Activated T-cell treated with anti-CD3 and anti-CD28 coated beads, Interleukin-2, amount 50 U/mL, for 48 hours (primary cell): ENCODE data around the gene PGBD1.

Source experiments
- DNase-seq, 2 experiments: peaks; one replicate each; pipeline ENCODE4 v3.0.0-alpha.2; 2020

The PGBD1 gene

DNA sequence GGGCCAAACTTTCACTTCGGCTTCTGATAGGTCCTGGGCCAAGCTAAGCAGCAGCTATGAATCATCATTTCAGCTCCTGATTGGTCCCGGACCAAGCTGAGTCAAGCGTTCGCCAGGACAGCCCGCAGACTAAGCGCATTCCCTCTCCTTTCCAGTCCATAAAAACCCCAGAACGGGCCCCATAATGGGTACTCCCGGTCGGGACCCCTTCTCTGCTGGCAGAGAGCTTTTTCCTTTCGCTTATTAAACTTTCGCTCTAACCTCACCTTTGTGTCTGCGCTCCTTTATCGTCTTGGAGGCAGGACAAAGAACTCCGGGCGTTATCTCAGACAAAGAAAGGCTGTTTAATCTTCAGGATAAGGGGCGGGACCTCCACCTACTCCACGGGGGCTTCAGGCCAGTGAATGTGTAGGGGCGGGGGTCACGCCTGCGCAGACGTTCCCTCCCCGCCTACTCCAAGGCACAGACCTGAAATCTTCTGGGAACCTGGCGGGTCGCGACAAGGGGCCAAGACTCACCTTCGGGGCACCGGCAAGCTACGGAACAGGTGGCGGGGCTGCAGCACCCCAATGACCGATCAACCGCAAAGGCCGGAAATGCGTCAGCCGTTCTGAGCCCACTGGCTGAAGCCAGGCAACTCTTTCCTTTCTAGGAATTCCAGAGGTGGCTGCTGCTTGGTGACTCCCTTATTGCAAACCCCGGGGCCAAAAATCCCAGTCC, 54.4 kb downstream of the PGBD1 start, which contains the start of gene ZSCAN31:
Gene ZSCAN31 (minus strand): TSS at position 585 of the 720 bp plus-strand sequence. CDS start 6,465 bp downstream, outside the sequence.
- peak; percentile 77 to 81 for DNase-seq

GRCh38 chr6:28336284-28337120, 55.1 kb downstream of the PGBD1 start:
- no peak for DNase-seq

GRCh38 chr6:28337121-28337520, 55.7 kb downstream of the PGBD1 start:
- DNase-seq = no peak

DNA sequence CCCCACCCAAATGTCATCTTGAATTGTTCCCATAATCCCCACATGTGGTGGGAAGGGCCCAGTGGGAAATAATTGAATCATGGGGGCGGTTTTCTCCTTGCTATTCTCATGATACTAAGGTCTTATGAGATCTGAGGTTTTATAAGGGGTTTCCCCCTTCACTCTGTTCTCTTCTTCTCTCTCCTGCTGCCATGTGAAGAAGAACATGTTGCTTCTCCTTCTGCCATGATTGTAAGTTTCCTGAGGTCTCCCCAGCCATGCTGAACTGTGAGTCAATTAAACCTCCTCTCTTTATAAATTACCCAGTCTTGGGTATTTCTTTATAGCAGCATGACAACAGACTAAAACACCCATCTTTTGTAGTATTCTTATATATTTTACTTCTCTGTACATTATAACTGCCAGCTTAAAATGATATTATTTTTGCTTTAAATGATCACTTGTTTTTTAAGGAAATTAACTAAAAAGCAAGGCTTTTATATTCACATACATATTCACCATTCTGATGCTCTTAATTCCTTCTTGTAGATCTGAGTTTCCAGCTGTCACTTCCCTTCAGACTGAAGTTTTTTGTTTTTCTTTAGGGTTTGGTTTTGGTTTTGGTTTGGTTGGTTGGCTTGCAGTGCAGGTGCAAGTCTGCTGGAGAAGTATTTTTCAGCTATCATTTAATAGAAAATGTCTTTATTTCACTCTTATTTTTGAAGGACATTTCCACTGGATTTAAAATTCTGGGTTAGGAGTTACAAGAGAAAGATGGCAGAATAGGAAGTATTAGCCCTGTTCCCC, 59.1 kb downstream of the PGBD1 start:
- DNase-seq = no peak

DNA sequence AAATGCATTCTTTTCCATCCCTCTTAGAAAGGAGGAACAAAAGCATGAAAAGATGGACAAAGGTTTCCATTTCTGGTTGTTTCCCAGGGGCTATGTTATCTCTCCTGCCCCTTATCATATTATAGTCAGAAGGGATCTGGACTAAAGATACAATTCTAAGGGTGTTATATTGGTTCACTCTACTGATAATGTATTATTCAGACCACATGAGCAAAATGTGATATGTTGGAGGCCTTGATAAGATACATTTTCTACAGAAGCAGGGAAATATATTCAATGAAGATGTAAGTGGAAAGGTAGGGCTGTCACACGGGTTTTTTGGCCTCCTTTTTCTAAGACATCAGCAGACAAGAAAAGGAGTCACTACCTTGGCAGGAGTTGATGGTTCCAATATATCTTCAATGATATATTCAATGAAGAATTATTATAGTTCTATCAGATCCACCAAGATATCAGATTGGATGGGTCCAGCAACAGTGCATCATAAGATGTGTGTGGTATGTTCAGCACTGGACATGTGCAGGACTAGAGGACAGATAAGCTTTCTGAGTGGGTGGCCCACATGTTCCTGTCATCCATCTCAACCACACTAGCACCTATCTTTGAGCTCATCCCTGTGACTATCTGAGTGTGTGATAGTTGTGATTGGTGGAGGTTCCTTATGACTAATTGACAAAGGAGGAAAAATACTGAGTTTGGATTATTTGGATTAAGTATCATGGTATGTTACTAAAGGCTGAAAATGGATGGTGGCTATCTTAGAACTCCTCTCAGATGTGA, 62.7 kb downstream of the PGBD1 start:
- no peak for DNase-seq

DNA sequence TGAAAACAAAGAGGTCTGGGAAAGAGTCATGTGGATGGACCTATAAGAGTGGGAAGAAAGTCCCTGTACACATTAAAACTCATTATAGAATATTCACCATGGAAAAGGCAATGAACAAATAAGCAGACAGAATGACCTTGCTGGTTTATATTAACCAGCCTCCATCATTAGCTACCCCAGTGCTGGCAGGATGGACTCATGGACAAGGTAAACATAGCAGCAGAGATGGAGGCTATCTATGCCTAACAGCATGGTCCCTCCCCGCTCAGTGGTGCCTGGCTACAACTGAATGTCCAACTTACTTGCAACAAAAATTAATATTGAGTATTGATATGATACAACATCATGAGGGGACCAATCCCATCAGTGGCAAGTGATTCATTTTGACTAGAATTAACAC, 63.8 kb downstream of the PGBD1 start:
- DNase-seq = no peak

DNA sequence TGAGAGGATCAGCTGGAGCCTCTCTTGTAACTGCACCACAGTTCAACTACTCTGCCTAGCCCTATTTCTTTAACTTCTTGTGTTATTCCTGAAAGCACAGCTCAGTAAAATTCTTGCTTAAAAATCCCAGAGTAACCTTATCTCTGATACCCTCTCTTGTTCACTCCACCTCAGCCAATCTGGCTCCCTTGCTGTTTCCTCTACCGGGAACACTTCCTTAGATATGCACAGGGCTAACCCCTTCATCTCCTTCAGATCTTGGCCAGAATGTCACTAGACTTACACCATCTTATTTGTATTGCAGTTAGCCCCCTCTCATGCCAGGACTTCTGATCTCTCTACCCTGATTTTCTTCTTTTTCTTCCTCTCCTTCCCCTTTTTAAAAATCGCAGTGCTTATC, 65.7 kb downstream of the PGBD1 start:
- DNase-seq = no peak

GRCh38 chr6:28349344-28349891, 68.0 kb downstream of the PGBD1 start:
- no peak for DNase-seq

GRCh38 chr6:28349892-28350737, 68.7 kb downstream of the PGBD1 start, which contains the start of gene ZKSCAN3:
ZKSCAN3 (plus strand) TSS chr6:28349947; CDS start chr6:28359587, 9,640 bp downstream.
- peak; percentile 86 to 89 for DNase-seq

DNA sequence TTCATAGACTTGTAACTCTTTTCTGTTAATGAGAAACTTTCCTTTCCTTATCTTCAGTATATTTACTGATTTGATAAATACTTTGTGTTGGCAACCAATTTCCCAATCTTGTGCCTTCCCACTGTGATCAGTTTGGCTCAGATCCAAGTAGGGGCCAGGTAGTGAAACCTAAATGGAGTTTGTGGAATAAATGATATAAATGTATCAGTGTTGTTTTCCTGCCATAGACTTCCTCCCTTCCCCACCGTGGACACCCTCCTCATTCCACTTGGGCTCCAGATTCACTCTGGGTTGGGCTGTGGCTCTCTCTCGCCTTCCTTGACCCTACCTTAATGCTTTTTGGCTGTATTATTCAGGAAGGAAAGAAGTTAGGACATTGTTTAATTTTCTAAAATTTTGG, 69.7 kb downstream of the PGBD1 start:
- DNase-seq = no peak

GRCh38 chr6:28351493-28351925, 70.1 kb downstream of the PGBD1 start:
- no peak for DNase-seq
